ENCODE data around the gene SLC35F2.
"Not testable (repeated sequence)": the region's sequence is repeated elsewhere in the genome, so short reads cannot be mapped to it uniquely, and the experiment has no call there.

The SLC35F2 gene

GRCh38 chr11:107860688-107861087 is 2.1 kb upstream of the SLC35F2 start:
- no peak overlapping the region for H2BK15ac ChIP-seq (ENCODE audit: low read depth, poor library complexity, severe bottlenecking)
- no peaks in the 10 kb centered on the region for H3K79me1 ChIP-seq (replicated peaks; ENCODE audit: low read length, poor library complexity, severe bottlenecking)
- no peaks in the 10 kb centered on the region for H3K27me3 ChIP-seq (ENCODE audit: control insufficient read depth in 1 of 2, insufficient read depth in 1 of 2, low read length in 2 of 2)
- DNase-seq = no peak
- no peak overlapping the region for H3K4me2 ChIP-seq (ENCODE audit: low read length, poor library complexity, severe bottlenecking)
- H3K4me3 ChIP-seq (ENCODE audit: insufficient read depth in 1 of 2, low read depth in 1 of 2, low read length in 2 of 2) = no peak overlapping the region
- H3K14ac ChIP-seq (ENCODE audit: low read length in 2 of 2) = no peak overlapping the region
- peaks cover 5% of the 10 kb centered on the region for H3K4me1 ChIP-seq (ENCODE audit: control insufficient read depth, insufficient read depth, low read depth, low read length)
- no peak overlapping the region for H2BK12ac ChIP-seq (ENCODE audit: low read length in 2 of 2)
- H4K8ac ChIP-seq (ENCODE audit: low read length) = no peak overlapping the region
- no peaks in the 10 kb centered on the region for H3K9me3 ChIP-seq (ENCODE audit: control insufficient read depth, low read length)
- H2BK120ac ChIP-seq (ENCODE audit: low read depth, low read length) = no peak overlapping the region
- no peak overlapping the region for H2BK5ac ChIP-seq (ENCODE audit: low read depth, low read length, poor library complexity, severe bottlenecking)
- no peak overlapping the region for H3K9ac ChIP-seq (ENCODE audit: low read length)
- no peak overlapping the region for H3K18ac ChIP-seq (ENCODE audit: low read depth in 1 of 2, low read length in 2 of 2)
- H3K27ac ChIP-seq (ENCODE audit: low read length, poor library complexity, severe bottlenecking) = no peak overlapping the region
- H4K91ac ChIP-seq (ENCODE audit: low read length) = no peak overlapping the region
- H3K23ac ChIP-seq (ENCODE audit: low read length in 2 of 2) = no peak overlapping the region
- H2AK5ac ChIP-seq (ENCODE audit: low read length, severe bottlenecking) = no peak overlapping the region
- WGBS = 57% methylated on average over 1 of the region's 2 CpGs
- no peak overlapping the region for H2AFZ ChIP-seq (ENCODE audit: low read depth, low read length)
- H3K4ac ChIP-seq (ENCODE audit: low read depth in 1 of 2, low read length in 2 of 2) = no peak overlapping the region
- H3K36me3 ChIP-seq (ENCODE audit: control insufficient read depth in 1 of 2, insufficient read depth in 2 of 2, low read depth in 1 of 2, low read length in 2 of 2) = no peaks in the 10 kb centered on the region

DNA sequence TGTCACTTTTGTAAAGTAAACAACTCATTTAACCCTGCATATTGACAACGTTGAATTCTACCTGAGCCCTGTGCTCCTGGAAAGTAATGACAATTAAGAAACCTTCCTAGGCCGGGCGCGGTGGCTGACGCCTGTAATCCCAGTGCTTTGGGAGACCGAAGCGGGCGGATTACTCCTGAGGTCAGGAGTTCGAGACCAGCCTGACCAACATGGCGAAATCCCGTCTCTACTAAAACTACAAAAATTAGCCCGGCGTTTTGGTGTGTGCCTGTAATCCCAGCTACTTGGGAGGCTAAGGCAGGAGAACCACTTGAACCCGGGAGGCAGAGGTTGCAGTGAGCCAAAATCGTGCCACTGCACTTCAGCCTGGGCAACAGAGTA is 1.6 kb upstream of the SLC35F2 start:
- H3K27me3 ChIP-seq (ENCODE audit: control insufficient read depth in 1 of 2, insufficient read depth in 1 of 2, low read length in 2 of 2); H3K4me1 ChIP-seq (ENCODE audit: control insufficient read depth, insufficient read depth, low read depth, low read length); H3K36me3 ChIP-seq (ENCODE audit: control insufficient read depth in 1 of 2, insufficient read depth in 2 of 2, low read depth in 1 of 2, low read length in 2 of 2); H3K18ac ChIP-seq (ENCODE audit: low read depth in 1 of 2, low read length in 2 of 2); H2AFZ ChIP-seq (ENCODE audit: low read depth, low read length); H3K23ac ChIP-seq (ENCODE audit: low read length in 2 of 2); H3K27ac ChIP-seq (ENCODE audit: low read length, poor library complexity, severe bottlenecking); H2BK12ac ChIP-seq (ENCODE audit: low read length in 2 of 2); H3K9me3 ChIP-seq (ENCODE audit: control insufficient read depth, low read length); H3K14ac ChIP-seq (ENCODE audit: low read length in 2 of 2); H4K8ac ChIP-seq (ENCODE audit: low read length); H3K4ac ChIP-seq (ENCODE audit: low read depth in 1 of 2, low read length in 2 of 2); H2AK5ac ChIP-seq (ENCODE audit: low read length, severe bottlenecking); H2BK5ac ChIP-seq (ENCODE audit: low read depth, low read length, poor library complexity, severe bottlenecking); H2BK15ac ChIP-seq (ENCODE audit: low read depth, poor library complexity, severe bottlenecking); H3K79me1 ChIP-seq (replicated peaks; ENCODE audit: low read length, poor library complexity, severe bottlenecking); H2BK120ac ChIP-seq (ENCODE audit: low read depth, low read length); DNase-seq; H3K4me2 ChIP-seq (ENCODE audit: low read length, poor library complexity, severe bottlenecking); H4K91ac ChIP-seq (ENCODE audit: low read length): not testable (repeated sequence)
- 81% methylated on average over 15 of the region's 15 CpGs for WGBS
- H3K9ac ChIP-seq (ENCODE audit: low read length) = peak overlapping the region; percentile 93
- peak overlapping the region in 1 of 2 experiments; percentile 98 for H3K4me3 ChIP-seq (ENCODE audit: insufficient read depth in 1 of 2, low read depth in 1 of 2, low read length in 2 of 2)

DNA sequence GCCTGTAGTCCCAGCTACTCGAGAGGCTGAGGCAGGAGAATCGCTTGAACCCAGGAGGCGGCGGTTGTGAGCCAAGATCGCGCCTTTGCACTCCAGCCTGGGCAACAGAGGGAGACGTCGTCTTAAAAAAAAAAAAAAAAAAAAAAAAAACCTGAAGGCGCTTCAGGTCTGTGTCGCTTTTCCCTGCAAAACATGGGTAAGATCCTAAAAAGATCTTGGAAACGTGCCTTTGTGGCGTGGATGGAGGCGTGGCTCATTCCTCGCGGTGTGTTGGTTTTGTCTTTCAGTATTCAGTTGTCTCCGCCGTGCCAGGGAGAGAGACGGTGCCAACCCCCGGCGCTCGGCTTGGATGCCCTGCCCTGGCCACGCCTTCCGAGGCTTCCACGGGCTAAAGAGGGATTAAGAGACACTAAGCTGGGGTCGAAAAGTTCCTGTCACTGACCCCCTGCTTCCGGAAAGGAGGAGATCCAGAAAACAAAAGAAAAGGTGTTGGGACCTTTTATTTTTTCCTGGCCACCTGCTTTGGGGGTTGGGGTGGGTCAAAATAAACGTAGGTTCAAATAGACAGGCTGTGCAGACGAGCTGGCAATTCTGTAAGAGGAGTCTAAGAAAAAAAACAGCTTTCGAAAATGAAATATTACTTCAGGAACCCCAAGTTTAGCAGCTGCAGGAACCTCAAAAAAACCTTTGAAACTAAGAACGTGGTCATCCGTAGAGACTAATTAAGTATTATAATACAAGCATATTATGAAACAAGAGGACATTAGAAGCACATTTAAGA is 1.1 kb upstream of the SLC35F2 start:
- Histone ChIP-seq H2AFZ (ENCODE audit: low read depth, low read length) (peak overlapping the region; percentile 30), H4K91ac (ENCODE audit: low read length) (no peak overlapping the region), H3K14ac (ENCODE audit: low read length in 2 of 2) (no peak overlapping the region), H3K27ac (ENCODE audit: low read length, poor library complexity, severe bottlenecking) (no peak overlapping the region), H2BK5ac (ENCODE audit: low read depth, low read length, poor library complexity, severe bottlenecking) (no peak overlapping the region), H3K4me1 (ENCODE audit: control insufficient read depth, insufficient read depth, low read depth, low read length) (peaks cover 5% of the 10 kb centered on the region), H3K36me3 (ENCODE audit: control insufficient read depth in 1 of 2, insufficient read depth in 2 of 2, low read depth in 1 of 2, low read length in 2 of 2) (no peaks in the 10 kb centered on the region), H2AK5ac (ENCODE audit: low read length, severe bottlenecking) (no peak overlapping the region), H3K23ac (ENCODE audit: low read length in 2 of 2) (peak overlapping the region in 1 of 2 experiments; percentile 97), H3K4me2 (ENCODE audit: low read length, poor library complexity, severe bottlenecking) (peak overlapping the region; percentile 91), H3K9me3 (ENCODE audit: control insufficient read depth, low read length) (no peaks in the 10 kb centered on the region), H3K9ac (ENCODE audit: low read length) (peak overlapping the region; percentile 93), H3K27me3 (ENCODE audit: control insufficient read depth in 1 of 2, insufficient read depth in 1 of 2, low read length in 2 of 2) (no peaks in the 10 kb centered on the region), H3K4ac (ENCODE audit: low read depth in 1 of 2, low read length in 2 of 2) (peak overlapping the region in 1 of 2 experiments; percentile 35), H3K18ac (ENCODE audit: low read depth in 1 of 2, low read length in 2 of 2) (peak overlapping the region in 1 of 2 experiments; percentile 16), H2BK120ac (ENCODE audit: low read depth, low read length) (no peak overlapping the region), H2BK12ac (ENCODE audit: low read length in 2 of 2) (peak overlapping the region in 1 of 2 experiments; percentile 23), H2BK15ac (ENCODE audit: low read depth, poor library complexity, severe bottlenecking) (no peak overlapping the region), H3K79me1 (replicated peaks; ENCODE audit: low read length, poor library complexity, severe bottlenecking) (no peaks in the 10 kb centered on the region), H3K4me3 (ENCODE audit: insufficient read depth in 1 of 2, low read depth in 1 of 2, low read length in 2 of 2) (peak overlapping the region; percentile 69 to 98), H4K8ac (ENCODE audit: low read length) (no peak overlapping the region)
- 3% methylated on average over 29 of the region's 31 CpGs for WGBS
- DNase-seq = peak; percentile 25

GRCh38 chr11:107857550-107858216 is 904 bp downstream of the SLC35F2 start:
- no peaks in the 10 kb centered on the region for H3K9me3 ChIP-seq (ENCODE audit: control insufficient read depth, low read length)

More at GRCh38 chr11:107857550-107858216, 904 bp downstream of the SLC35F2 start:
- Histone ChIP-seq H2BK120ac (ENCODE audit: low read depth, low read length) (no peak overlapping the region), H2BK15ac (ENCODE audit: low read depth, poor library complexity, severe bottlenecking) (no peak overlapping the region), H3K27me3 (ENCODE audit: control insufficient read depth in 1 of 2, insufficient read depth in 1 of 2, low read length in 2 of 2) (no peaks in the 10 kb centered on the region), H3K36me3 (ENCODE audit: control insufficient read depth in 1 of 2, insufficient read depth in 2 of 2, low read depth in 1 of 2, low read length in 2 of 2) (no peaks in the 10 kb centered on the region), H2AK5ac (ENCODE audit: low read length, severe bottlenecking) (no peak overlapping the region), H3K14ac (ENCODE audit: low read length in 2 of 2) (no peak overlapping the region), H2BK5ac (ENCODE audit: low read depth, low read length, poor library complexity, severe bottlenecking) (no peak overlapping the region), H3K4me2 (ENCODE audit: low read length, poor library complexity, severe bottlenecking) (peak overlapping the region; percentile 91), H3K4me3 (ENCODE audit: insufficient read depth in 1 of 2, low read depth in 1 of 2, low read length in 2 of 2) (peak overlapping the region; percentile 69 to 98), H3K79me1 (replicated peaks; ENCODE audit: low read length, poor library complexity, severe bottlenecking) (peaks cover 3% of the 10 kb centered on the region), H3K18ac (ENCODE audit: low read depth in 1 of 2, low read length in 2 of 2) (no peak overlapping the region), H4K8ac (ENCODE audit: low read length) (no peak overlapping the region), H2AFZ (ENCODE audit: low read depth, low read length) (peak overlapping the region; percentile 6), H3K23ac (ENCODE audit: low read length in 2 of 2) (no peak overlapping the region), H3K4ac (ENCODE audit: low read depth in 1 of 2, low read length in 2 of 2) (no peak overlapping the region), H3K4me1 (ENCODE audit: control insufficient read depth, insufficient read depth, low read depth, low read length) (peaks cover 5% of the 10 kb centered on the region), H3K9ac (ENCODE audit: low read length) (peak overlapping the region; percentile 93), H2BK12ac (ENCODE audit: low read length in 2 of 2) (no peak overlapping the region), H3K27ac (ENCODE audit: low read length, poor library complexity, severe bottlenecking) (no peak overlapping the region), H4K91ac (ENCODE audit: low read length) (no peak overlapping the region)
- WGBS = 5% methylated on average over 12 of the region's 16 CpGs
- peak; percentile 46 for DNase-seq
